Inferior parietal cortex (tissue), 1 donor: ENCODE measurements around the gene MCF2L2.

ENCODE experiments used
- DNase-seq: peaks from one replicate; pipeline ENCODE4 v3.0.0-alpha.2; 2016; ENCODE audit errors: extremely low spot score

Gene MCF2L2

GRCh38 chr3:183293966-183294365 is 134.5 kb downstream of the MCF2L2 start:
- no peak for DNase-seq

- no peak for DNase-seq
Measured at GRCh38 chr3:183291497-183292031, 136.9 kb downstream of the MCF2L2 start.

GRCh38 chr3:183290216-183290615 is 138.2 kb downstream of the MCF2L2 start:
- no peak for DNase-seq

- no peak for DNase-seq
Measured at GRCh38 chr3:183288117-183288516, 140.3 kb downstream of the MCF2L2 start.

GRCh38 chr3:183287301-183287971 is 141.0 kb downstream of the MCF2L2 start:
- no peak for DNase-seq

- DNase-seq, result peak; percentile 49
Measured at GRCh38 chr3:183285828-183286457, 142.5 kb downstream of the MCF2L2 start.

- no peak for DNase-seq
Measured at GRCh38 chr3:183285318-183285717, 143.1 kb downstream of the MCF2L2 start.

GRCh38 chr3:183284570-183284969 is 143.8 kb downstream of the MCF2L2 start:
- DNase-seq, result no peak

- no peak for DNase-seq
Measured at GRCh38 chr3:183283886-183284285, 144.5 kb downstream of the MCF2L2 start.

GRCh38 chr3:183281126-183281797 is 147.2 kb downstream of the MCF2L2 start:
- no peak for DNase-seq

GRCh38 chr3:183279371-183279770 is 149.0 kb downstream of the MCF2L2 start:
- no peak for DNase-seq

GRCh38 chr3:183278479-183279088 is 149.8 kb downstream of the MCF2L2 start:
- DNase-seq, result no peak

GRCh38 chr3:183277260-183277659 is 151.2 kb downstream of the MCF2L2 start:
- DNase-seq, result no peak

GRCh38 chr3:183275937-183276336 is 152.5 kb downstream of the MCF2L2 start:
- DNase-seq, result no peak

GRCh38 chr3:183275418-183275817 is 153.0 kb downstream of the MCF2L2 start:
- no peak for DNase-seq

- DNase-seq, result no peak
Measured at GRCh38 chr3:183274609-183275008, 153.8 kb downstream of the MCF2L2 start.

GRCh38 chr3:183272791-183273190 is 155.6 kb downstream of the MCF2L2 start:
- DNase-seq, result no peak

- DNase-seq, result no peak
Measured at GRCh38 chr3:183272142-183272541, 156.3 kb downstream of the MCF2L2 start.

GRCh38 chr3:183270344-183270743 is 158.1 kb downstream of the MCF2L2 start:
- DNase-seq, result no peak

- DNase-seq, result no peak
Measured at GRCh38 chr3:183269345-183269744, 159.1 kb downstream of the MCF2L2 start.

GRCh38 chr3:183268366-183268765 is 160.1 kb downstream of the MCF2L2 start:
- no peak for DNase-seq

GRCh38 chr3:183267140-183267539 is 161.3 kb downstream of the MCF2L2 start:
- no peak for DNase-seq
